Measurements from ENCODE around the gene ADI1.
"Not testable (repeated sequence)": the region's sequence is repeated elsewhere in the genome, so short reads cannot be mapped to it uniquely, and the experiment has no call there.

Gene ADI1

DNA sequence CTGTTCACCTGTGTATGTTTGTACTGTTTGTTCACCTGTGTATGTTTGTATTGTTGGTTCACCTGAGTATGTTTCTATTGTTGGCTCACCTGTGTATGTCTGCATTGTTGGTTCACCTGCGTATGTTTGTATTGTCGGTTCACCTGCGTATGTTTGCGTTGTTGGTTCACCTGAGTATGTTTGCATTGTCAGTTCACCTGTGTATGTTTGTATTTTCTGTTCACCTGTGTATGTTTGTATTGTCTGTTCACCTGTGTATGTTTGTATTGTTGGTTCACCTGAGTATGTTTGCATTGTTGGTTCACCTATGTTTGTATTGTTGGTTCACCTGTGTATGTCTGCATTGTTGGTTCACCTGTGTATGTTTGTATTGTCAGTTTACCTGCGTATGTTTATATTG lies 14.6 kb downstream of the ADI1 start:
- DNase-seq (ENCODE audit: insufficient read length, low spot score) (no peak), FAIRE-seq (peak; percentile 72)
- TF ChIP-seq, protein P1, sequence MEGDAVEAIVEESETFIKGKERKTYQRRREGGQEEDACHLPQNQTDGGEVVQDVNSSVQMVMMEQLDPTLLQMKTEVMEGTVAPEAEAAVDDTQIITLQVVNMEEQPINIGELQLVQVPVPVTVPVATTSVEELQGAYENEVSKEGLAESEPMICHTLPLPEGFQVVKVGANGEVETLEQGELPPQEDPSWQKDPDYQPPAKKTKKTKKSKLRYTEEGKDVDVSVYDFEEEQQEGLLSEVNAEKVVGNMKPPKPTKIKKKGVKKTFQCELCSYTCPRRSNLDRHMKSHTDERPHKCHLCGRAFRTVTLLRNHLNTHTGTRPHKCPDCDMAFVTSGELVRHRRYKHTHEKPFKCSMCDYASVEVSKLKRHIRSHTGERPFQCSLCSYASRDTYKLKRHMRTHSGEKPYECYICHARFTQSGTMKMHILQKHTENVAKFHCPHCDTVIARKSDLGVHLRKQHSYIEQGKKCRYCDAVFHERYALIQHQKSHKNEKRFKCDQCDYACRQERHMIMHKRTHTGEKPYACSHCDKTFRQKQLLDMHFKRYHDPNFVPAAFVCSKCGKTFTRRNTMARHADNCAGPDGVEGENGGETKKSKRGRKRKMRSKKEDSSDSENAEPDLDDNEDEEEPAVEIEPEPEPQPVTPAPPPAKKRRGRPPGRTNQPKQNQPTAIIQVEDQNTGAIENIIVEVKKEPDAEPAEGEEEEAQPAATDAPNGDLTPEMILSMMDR (IDR thresholded peaks at IDR 0.05; ENCODE audit: insufficient read depth, missing control alignments): no peak

DNA sequence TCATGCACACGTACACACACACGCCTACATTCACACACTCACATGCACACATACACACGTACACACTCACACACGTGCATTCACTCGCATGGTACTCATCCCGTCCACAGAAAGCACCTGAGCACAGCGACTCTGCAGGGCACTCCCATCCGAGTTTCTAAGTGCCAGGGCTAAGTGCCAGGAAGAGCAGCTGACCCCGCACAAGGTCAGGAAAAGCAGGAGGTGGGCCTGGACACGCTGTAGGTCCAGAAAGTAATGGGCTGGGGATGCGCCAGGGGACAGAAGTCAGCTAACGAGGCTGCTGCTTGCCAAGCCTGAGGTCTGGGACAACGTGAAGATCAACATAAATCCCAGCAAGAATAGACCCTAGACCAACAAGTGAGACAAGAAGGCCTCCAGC lies 15.8 kb downstream of the ADI1 start:
- DNase-seq (ENCODE audit: insufficient read length, low spot score): no peak
- no peak for FAIRE-seq
- TF ChIP-seq, protein P1 (IDR thresholded peaks at IDR 0.05; ENCODE audit: insufficient read depth, missing control alignments): no peak

DNA sequence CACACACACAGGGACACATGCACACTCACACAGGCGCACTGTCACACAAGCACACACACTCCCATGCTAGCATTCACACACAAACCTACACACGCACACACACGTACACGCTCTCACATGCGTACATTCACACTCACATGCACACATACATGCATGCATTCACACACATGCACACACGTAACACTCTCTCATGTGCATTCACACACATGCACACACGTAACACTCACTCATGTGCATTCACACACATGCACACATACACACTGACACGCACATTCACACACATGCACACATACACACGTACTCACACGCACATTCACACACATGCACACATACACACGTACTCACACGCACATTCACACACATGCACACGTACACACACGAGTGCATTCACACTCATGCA lies 16.3 kb downstream of the ADI1 start:
- TF ChIP-seq, protein P1 (IDR thresholded peaks at IDR 0.05; ENCODE audit: insufficient read depth, missing control alignments): no peak
- FAIRE-seq: no peak
- no peak for DNase-seq (ENCODE audit: insufficient read length, low spot score)

DNA sequence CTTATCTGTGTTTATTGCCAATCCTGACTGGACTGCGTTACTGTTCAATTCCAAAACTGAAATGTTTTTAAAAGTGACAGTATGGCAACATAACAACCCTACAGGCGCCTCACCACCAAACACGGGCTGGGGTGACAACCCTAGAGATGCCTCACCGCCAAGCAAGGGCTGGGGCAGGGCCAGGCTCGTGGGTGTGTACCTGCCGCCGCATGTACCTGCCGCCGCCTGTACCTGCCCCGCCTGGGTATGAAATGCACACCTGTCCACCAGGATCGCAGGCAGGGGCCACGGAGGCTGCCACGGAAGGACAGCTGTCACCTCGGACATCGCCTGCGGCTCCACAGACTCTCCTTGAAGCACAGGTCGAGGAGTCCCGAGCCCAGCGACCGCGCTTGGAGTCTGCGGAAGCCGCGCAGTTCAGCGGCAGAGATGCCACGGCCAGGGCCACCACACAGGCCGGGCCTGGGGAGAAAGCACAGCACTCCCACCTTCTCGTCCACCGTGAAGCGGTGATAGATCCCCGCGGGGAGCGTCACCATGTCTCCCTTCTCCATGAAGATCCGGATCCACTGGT lies 18.9 kb downstream of the ADI1 start:
- TF ChIP-seq, protein P1 (IDR thresholded peaks at IDR 0.05; ENCODE audit: insufficient read depth, missing control alignments): no peak
- DNase-seq (ENCODE audit: insufficient read length, low spot score) (no peak), FAIRE-seq (no peak)

DNA sequence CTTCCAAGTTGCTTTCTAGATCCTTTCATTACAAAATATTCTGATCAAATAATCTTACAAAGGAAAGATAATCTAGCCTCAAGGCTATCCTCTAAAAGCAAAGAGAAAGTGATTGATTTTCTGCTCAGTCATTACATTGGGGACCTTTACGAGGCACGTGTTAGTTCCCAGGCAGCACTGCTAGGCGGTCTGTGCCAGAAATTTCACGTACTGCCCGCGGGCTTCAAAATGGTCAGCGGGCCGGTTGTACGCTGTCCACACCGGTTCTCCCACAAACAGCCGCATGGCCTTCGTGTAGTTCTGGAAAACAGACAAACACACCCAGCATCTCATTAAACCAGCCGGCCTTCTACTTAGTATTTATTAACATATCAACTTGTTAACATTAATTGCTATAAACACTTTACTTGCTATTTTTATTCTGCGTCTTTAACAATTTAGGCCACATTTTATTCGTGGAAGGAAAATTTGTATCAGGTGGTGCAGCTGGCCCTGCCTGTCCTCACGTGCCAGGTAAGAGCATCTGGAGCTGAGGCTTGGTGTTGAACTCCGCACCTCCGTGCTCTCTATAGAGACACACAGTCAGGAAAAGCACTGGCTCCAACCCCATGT lies 20.4 kb downstream of the ADI1 start:
- TF ChIP-seq, protein P1 (IDR thresholded peaks at IDR 0.05; ENCODE audit: insufficient read depth, missing control alignments): no peak
- no peak for DNase-seq (ENCODE audit: insufficient read length, low spot score)
- no peak for FAIRE-seq

DNA sequence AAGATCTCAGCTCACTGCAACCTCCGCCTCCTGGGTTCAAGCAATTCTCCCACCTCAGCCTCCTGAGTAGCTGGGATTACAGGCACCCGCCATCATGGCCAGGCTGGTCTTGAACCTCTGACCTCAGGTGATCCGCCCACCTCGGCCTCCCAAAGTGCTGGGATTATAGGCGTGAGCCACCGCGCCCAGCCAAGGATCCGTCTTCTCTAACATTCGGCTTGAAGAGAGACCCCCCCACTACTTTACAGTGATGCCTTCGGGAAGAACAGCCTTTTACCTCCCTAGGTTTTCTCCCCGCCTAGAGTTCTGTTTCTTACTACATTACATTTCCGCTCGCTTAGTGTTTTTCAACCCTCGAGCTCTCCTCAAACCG lies 22.6 kb downstream of the ADI1 start:
- not testable (repeated sequence) for FAIRE-seq; DNase-seq (ENCODE audit: insufficient read length, low spot score)

DNA sequence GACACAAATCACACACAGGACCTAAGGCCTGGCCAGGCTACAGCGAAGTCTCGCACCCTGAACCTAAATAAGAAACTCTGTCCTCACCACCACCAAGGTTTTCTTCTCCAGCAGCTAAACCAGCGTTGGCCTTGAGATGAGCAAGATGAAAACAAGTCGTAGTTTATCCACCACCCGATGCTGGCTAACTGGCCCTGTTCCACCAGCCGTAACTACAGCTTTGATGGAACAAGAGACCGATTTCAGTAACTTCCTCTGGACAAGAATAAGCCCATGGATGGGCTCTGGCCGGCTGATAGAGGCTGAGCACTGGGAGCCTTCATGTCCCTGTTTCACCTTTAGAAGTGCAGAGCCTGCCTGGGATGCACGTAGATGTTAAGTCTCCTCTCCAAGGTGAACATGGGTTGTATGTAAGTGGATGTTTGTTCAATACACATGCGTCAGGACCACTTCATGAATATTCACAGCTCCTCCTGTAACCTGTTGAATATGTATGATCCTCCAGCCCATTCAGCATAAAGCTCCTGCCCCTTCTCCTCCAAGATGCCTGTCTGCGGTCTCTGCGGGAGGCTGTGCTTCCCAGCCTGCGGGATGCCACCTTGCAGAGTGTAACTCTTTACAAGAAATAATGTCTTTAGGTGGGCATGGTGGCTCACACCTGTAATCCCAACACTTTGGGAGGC lies 24.2 kb downstream of the ADI1 start:
- TF ChIP-seq, protein P1 (IDR thresholded peaks at IDR 0.05; ENCODE audit: insufficient read depth, missing control alignments): no peak
- no peak for DNase-seq (ENCODE audit: insufficient read length, low spot score)
- no peak for FAIRE-seq
